CD14-positive monocyte (primary cell): ENCODE measurements around the gene IL27RA. TPM values are rescaled to one million over a fixed set of nuclear protein-coding genes. Genes with fewer than 3 reads are reported as not detected.

Experiments used
- DNase-seq, 3 donors: peaks; one replicate each; pipeline ENCODE4 v3.0.0-alpha.2; 2011 to 2022
- H2AFZ ChIP-seq: 2 replicates; pipeline ENCODE4 v1.6.0; 2012; ENCODE audit warnings: mild to moderate bottlenecking, low read depth, low read length, inconsistent platforms; ENCODE audit not compliant: insufficient read depth, poor library complexity, severe bottlenecking
- H3K27ac ChIP-seq, 2 donors: 1 replicate in 1 of 2; 2 replicates in 1 of 2; pipeline ENCODE4 v1.5.1; 2012 to 2013; ENCODE audit warnings: low read length in 2 of 2, control low read depth in 1 of 2, inconsistent platforms in 1 of 2, low read depth in 1 of 2, mild to moderate bottlenecking in 1 of 2
- H3K27me3 ChIP-seq, 2 donors: one replicate each; pipeline versions ENCODE4 v1.6.0 to v1.6.1; 2011 to 2013; ENCODE audit warnings: low read length in 2 of 2; ENCODE audit not compliant: control insufficient read depth in 2 of 2, insufficient read depth in 2 of 2
- H3K36me3 ChIP-seq, 2 donors: replicated peaks in 1 of 2; 1 replicate in 1 of 2; 2 replicates in 1 of 2; pipeline versions ENCODE4 v1.5.1 to v1.6.1; 2012 to 2013; ENCODE audit warnings: low read length in 2 of 2, control low read depth in 1 of 2, inconsistent platforms in 1 of 2, mild to moderate bottlenecking in 1 of 2; ENCODE audit not compliant: insufficient read depth in 2 of 2, control insufficient read depth in 1 of 2
- H3K4me1 ChIP-seq, 2 donors: 1 replicate in 1 of 2; 2 replicates in 1 of 2; pipeline versions ENCODE4 v1.5.1 to v1.6.1; 2012 to 2013; ENCODE audit warnings: low read length in 2 of 2, control low read depth in 1 of 2, inconsistent platforms in 1 of 2, mild to moderate bottlenecking in 1 of 2, moderate library complexity in 1 of 2; ENCODE audit not compliant: insufficient read depth in 2 of 2, control insufficient read depth in 1 of 2
- H3K4me2 ChIP-seq: replicated peaks from 2 replicates; pipeline ENCODE3; 2012; ENCODE audit warnings: low read length, moderate library complexity, mild to moderate bottlenecking; ENCODE audit not compliant: poor library complexity, severe bottlenecking; ENCODE audit errors: extremely low read depth
- H3K4me3 ChIP-seq, 3 experiments: fragments of 200-600 bp in 1 of 3; sonication (generic) in 1 of 3; replicated peaks in 1 of 3; 1 replicate in 2 of 3; 2 replicates in 1 of 3; pipeline ENCODE4 v1.5.1; 2011 to 2013; ENCODE audit warnings: low read length in 3 of 3, mild to moderate bottlenecking in 3 of 3, control low read depth in 2 of 3, low read depth in 2 of 3, inconsistent platforms in 1 of 3, moderate library complexity in 1 of 3
- H3K79me2 ChIP-seq: 2 replicates; pipeline ENCODE4 v1.6.0; 2012; ENCODE audit warnings: mild to moderate bottlenecking, control low read depth, inconsistent platforms, low read length, moderate library complexity; ENCODE audit not compliant: insufficient read depth
- H3K9ac ChIP-seq: 2 replicates; pipeline ENCODE4 v1.6.0; 2017; ENCODE audit warnings: low read length, mild to moderate bottlenecking; ENCODE audit not compliant: insufficient read depth, poor library complexity, severe bottlenecking
- H3K9me3 ChIP-seq, 2 donors: replicated peaks in 1 of 2; 1 replicate in 1 of 2; 2 replicates in 1 of 2; pipeline versions ENCODE4 v1.5.1 to v1.6.1; 2012 to 2013; ENCODE audit warnings: low read length in 2 of 2, control low read depth in 1 of 2; ENCODE audit not compliant: control insufficient read depth in 1 of 2, insufficient read depth in 1 of 2
- H4K20me1 ChIP-seq: 2 replicates; pipeline ENCODE4 v1.6.0; 2012; ENCODE audit warnings: mild to moderate bottlenecking, low read length, control low read depth, moderate library complexity; ENCODE audit not compliant: insufficient read depth
- H3K27ac Mint-ChIP-seq, 7 donors: one replicate each; pipeline ENCODE4 v1.8.0; 2020; ENCODE audit warnings: mild to moderate bottlenecking in 7 of 7, mixed read lengths in 7 of 7, moderate library complexity in 6 of 7, inconsistent platforms in 2 of 7
- H3K27me3 Mint-ChIP-seq, 3 donors: one replicate each; pipeline ENCODE4 v1.8.0; 2021 to 2022; ENCODE audit warnings: low read depth in 3 of 3, mild to moderate bottlenecking in 3 of 3, mixed read lengths in 3 of 3, moderate library complexity in 3 of 3, inconsistent platforms in 1 of 3
- H3K36me3 Mint-ChIP-seq, 2 donors: one replicate each; pipeline ENCODE4 v1.8.0; 2020; ENCODE audit warnings: mixed read lengths in 2 of 2, inconsistent platforms in 1 of 2, mild to moderate bottlenecking in 1 of 2
- H3K4me1 Mint-ChIP-seq: one replicate; pipeline ENCODE4 v1.8.0; 2020; ENCODE audit warnings: mild to moderate bottlenecking, mixed read lengths
- H3K4me3 Mint-ChIP-seq, 2 donors: one replicate each; pipeline ENCODE4 v1.8.0; 2020; ENCODE audit warnings: mild to moderate bottlenecking in 2 of 2, mixed read lengths in 2 of 2, moderate library complexity in 1 of 2
- H3K9me3 Mint-ChIP-seq, 7 donors: one replicate each; pipeline ENCODE4 v1.8.0; 2020 to 2022; ENCODE audit warnings: mixed read lengths in 7 of 7, mild to moderate bottlenecking in 6 of 7, moderate library complexity in 6 of 7, inconsistent platforms in 2 of 7
- CTCF ChIP-seq: fragments of 200-600 bp; IDR thresholded peaks from one replicate; pipeline ENCODE4 v1.8.0; 2022; ENCODE audit warnings: antibody characterized with exemption, mild to moderate bottlenecking
- WGBS: methylation state at CpG from one replicate; pipeline ENCODE4 v1.1.5; 2013; ENCODE audit warnings: missing lambda C conversion rate; ENCODE audit not compliant: insufficient coverage; 5-methylcytosine and 5-hydroxymethylcytosine counted together
- intact Hi-C, 2 donors: fragments of 100-400 bp; cut with micrococcal nuclease; formaldehyde crosslinking; loops; one replicate each; pipeline versions ENCODE4 v1.15.0 to v1.15.1; 2023
- polyA plus RNA-seq, 3 donors: library from polyadenylated mRNA; depleted of rRNA in 1 of 3; unstranded in 2 of 3; stranded (reverse) in 1 of 3; fragments of 300-500 nt in 2 of 3; fragments of >200 nt in 1 of 3; fragmentation: Illumina TruSeq in 2 of 3; gene quantifications; 1 replicate in 2 of 3; 2 replicates in 1 of 3; pipeline ENCODE4 v1.2.3, GENCODE V29; 2012 to 2021

The IL27RA gene
- polyA plus RNA-seq, 3 donors = 40.4 to 61.5 (median 54.9) TPM

- Histone ChIP-seq H3K36me3 (peaks cover 5 to 29% of the 10 kb centered on the region in 2 donors), H3K9me3 (no peaks in the 10 kb centered on the region), H3K79me2 (peaks cover 4% of the 10 kb centered on the region), H2AFZ (no peak overlapping the region), H3K27me3 (no peaks in the 10 kb centered on the region), H3K27ac (peak overlapping the region; percentile 94 to 100), H3K4me1 (peaks cover 47 to 59% of the 10 kb centered on the region in 2 donors), H3K4me3 (peak overlapping the region in 1 of 3 experiments; percentile 57), H3K4me2 (peak overlapping the region; percentile 60), H3K9ac (peak overlapping the region; percentile 93), H4K20me1 (no peaks in the 10 kb centered on the region)
- Mint-ChIP-seq H3K4me3 (peak overlapping the region; percentile 55 to 79), H3K27me3 (peaks cover 0 to 7% (median 3%) of the 10 kb centered on the region in 3 donors), H3K36me3 (peaks cover 37 to 53% of the 10 kb centered on the region in 2 donors), H3K9me3 (no peaks in the 10 kb centered on the region), H3K27ac (peak overlapping the region; percentile 98 to 99 (median 99)), H3K4me1 (peaks cover 65% of the 10 kb centered on the region)
- intact Hi-C loops = loop anchor here (2.0 to 5.0 kb wide), 2 partner anchors 19 to 46 kb away; partner anchors contain the start of gene IL27RA (in 1 of the 2)
- WGBS = 66% methylated on average over 5 of the region's 10 CpGs
- DNase-seq = no peak
- no peak for TF ChIP-seq CTCF
Measured at GRCh38 chr19:13985771-13986347, 45.7 kb upstream of the IL27RA start.

- no peaks in the 10 kb centered on the region for H3K27me3 ChIP-seq
- Mint-ChIP-seq H3K36me3 (peaks cover 42 to 54% of the 10 kb centered on the region in 2 donors), H3K4me1 (peaks cover 61% of the 10 kb centered on the region), H3K27me3 (peaks cover 0 to 7% (median 3%) of the 10 kb centered on the region in 3 donors), H3K27ac (peak overlapping the region; percentile 98 to 99 (median 99)), H3K9me3 (no peaks in the 10 kb centered on the region), H3K4me3 (peak overlapping the region; percentile 74 to 85)
- no peaks in the 10 kb centered on the region for H4K20me1 ChIP-seq
- peak overlapping the region; percentile 93 for H3K9ac ChIP-seq
- WGBS = under 1% methylated on average over 16 of the region's 19 CpGs
- H3K79me2 ChIP-seq = peaks cover 10% of the 10 kb centered on the region
- peak overlapping the region in 2 of 3 experiments; percentile 10 to 59 for H3K4me3 ChIP-seq
- peak; percentile 99 for DNase-seq
- intact Hi-C loops = loop anchor here (2.0 to 5.0 kb wide), 2 partner anchors 18 to 46 kb away; partner anchors contain the start of gene IL27RA (in 1 of the 2)
- H3K27ac ChIP-seq = peak overlapping the region; percentile 94 to 100
- H3K9me3 ChIP-seq = no peaks in the 10 kb centered on the region
- peaks cover 11 to 33% of the 10 kb centered on the region in 2 donors for H3K36me3 ChIP-seq
- TF ChIP-seq CTCF = no peak
- peaks cover 47 to 55% of the 10 kb centered on the region in 2 donors for H3K4me1 ChIP-seq
- peak overlapping the region; percentile 76 for H3K4me2 ChIP-seq
- H2AFZ ChIP-seq = peak overlapping the region; percentile 70
Measured at GRCh38 chr19:13986348-13986904, 45.1 kb upstream of the IL27RA start.
